Kidney capillary endothelial cell (primary cell): ENCODE data around the gene PITPNC1.
A peak's percentile ranks its signal among the peaks of the same experiment; 100 is the strongest.
"Not testable (repeated sequence)": the region's sequence is repeated elsewhere in the genome, so short reads cannot be mapped to it uniquely, and the experiment has no call there.

Experiments
- DNase-seq: peaks from one replicate; pipeline ENCODE4 v3.0.0-alpha.2; 2018; ENCODE audit warnings: low spot score

The PITPNC1 gene

GRCh38 chr17:67687511-67687910 lies 310.4 kb downstream of the PITPNC1 start:
- no peak for DNase-seq

GRCh38 chr17:67689534-67690177 lies 312.6 kb downstream of the PITPNC1 start:
- peak; percentile 54 for DNase-seq

- no peak for DNase-seq
These were observed 316.7 kb downstream of the PITPNC1 start for GRCh38 chr17:67693811-67694210.

GRCh38 chr17:67696347-67696746 lies 319.3 kb downstream of the PITPNC1 start:
- no peak for DNase-seq

- no peak for DNase-seq
These were observed 319.9 kb downstream of the PITPNC1 start for GRCh38 chr17:67696853-67697498.

GRCh38 chr17:67700037-67700724 lies 323.1 kb downstream of the PITPNC1 start:
- DNase-seq = no peak

GRCh38 chr17:67700725-67701119 lies 323.6 kb downstream of the PITPNC1 start:
- no peak for DNase-seq

GRCh38 chr17:67702861-67703260 lies 325.8 kb downstream of the PITPNC1 start:
- DNase-seq = not testable (repeated sequence)

GRCh38 chr17:67707442-67707841 lies 330.4 kb downstream of the PITPNC1 start:
- DNase-seq = no peak

- DNase-seq = no peak
These were observed 331.3 kb downstream of the PITPNC1 start for GRCh38 chr17:67708378-67708777.

- no peak for DNase-seq
These were observed 334.8 kb downstream of the PITPNC1 start for GRCh38 chr17:67711916-67712315.

GRCh38 chr17:67712375-67712774 lies 335.3 kb downstream of the PITPNC1 start:
- no peak for DNase-seq

GRCh38 chr17:67713169-67713568 lies 336.1 kb downstream of the PITPNC1 start:
- no peak for DNase-seq

GRCh38 chr17:67716405-67716798 lies 339.3 kb downstream of the PITPNC1 start:
- no peak for DNase-seq

- no peak for DNase-seq
These were observed 340.1 kb downstream of the PITPNC1 start for GRCh38 chr17:67717192-67717623.

- peak; percentile 99 for DNase-seq
These were observed 340.7 kb downstream of the PITPNC1 start, which contains the start of gene NOL11 for GRCh38 chr17:67717624-67718324. TSS of gene NOL11 (plus strand) at chr17:67717936. CDS start at chr17:67717948, 12 bp downstream.

GRCh38 chr17:67718325-67718941 lies 341.4 kb downstream of the PITPNC1 start:
- peak; percentile 26 for DNase-seq

GRCh38 chr17:67725373-67725791 lies 348.3 kb downstream of the PITPNC1 start:
- DNase-seq = no peak

- DNase-seq = no peak
These were observed 348.7 kb downstream of the PITPNC1 start for GRCh38 chr17:67725807-67726206.

- not testable (repeated sequence) for DNase-seq
These were observed 350.3 kb downstream of the PITPNC1 start for GRCh38 chr17:67727152-67728039.

GRCh38 chr17:67729903-67730302 lies 352.8 kb downstream of the PITPNC1 start:
- no peak for DNase-seq
